Motor neuron (in vitro differentiated cells): ENCODE data around the gene C17orf58. TPM values are rescaled to one million over a fixed set of nuclear protein-coding genes. Genes with fewer than 3 reads are reported as not detected.
"Not testable (repeated sequence)": the region's sequence is repeated elsewhere in the genome, so short reads cannot be mapped to it uniquely, and the experiment has no call there.

Experiments used
- ATAC-seq, 8 experiments: fragments of 200-7000 bp; cut with Tn5 transposase; replicated peaks in 6 of 8; 2 replicates each; pipeline ENCODE4 v1.8.0; 2021; ENCODE audit warnings: mild to moderate bottlenecking in 8 of 8, moderate library complexity in 8 of 8
- H3K27ac ChIP-seq, 2 donors: fragments of 250-450 bp; sonication (Bioruptor Pico); 2 replicates each; pipeline ENCODE4 v1.9.0; 2021; ENCODE audit warnings: antibody characterized with exemption in 2 of 2, mild to moderate bottlenecking in 2 of 2, moderate library complexity in 1 of 2
- H3K4me1 ChIP-seq, 2 donors: fragments of 250-450 bp; sonication (Bioruptor Pico); replicated peaks in 1 of 2; 2 replicates each; pipeline ENCODE4 v1.6.1; 2021; ENCODE audit warnings: antibody characterized with exemption in 2 of 2, mild to moderate bottlenecking in 2 of 2, moderate library complexity in 1 of 2
- H3K4me3 ChIP-seq, 5 donors: fragments of 250-450 bp; sonication (Bioruptor Pico); 2 replicates each; pipeline ENCODE4 v1.9.0; 2021; ENCODE audit warnings: antibody characterized with exemption in 5 of 5, mild to moderate bottlenecking in 5 of 5, moderate library complexity in 4 of 5
- WGBS, 10 experiments: fragments of 450-650 bp; shearing (Covaris generic); methylation state at CpG; one replicate each; pipeline ENCODE4 v1.0.0; 2022; 5-methylcytosine and 5-hydroxymethylcytosine counted together
- in situ Hi-C, 9 experiments: fragments of 400-800 bp; cut with MboI; loops; one replicate each; pipeline ENCODE4 v1.15.0; 2021; ENCODE audit warnings: low sequenced_read_pairs in 9 of 9, low pct_unique_long_range_greater_than_20kb in 2 of 9; ENCODE audit not compliant: unreplicated experiment in 9 of 9
- total RNA-seq, 8 experiments: library from RNA; unstranded; fragments of 300-600 nt; gene quantifications; 2 replicates each; pipeline versions ENCODE4 v1.2.3 to v1.2.4, GENCODE V29; 2022

Gene C17orf58
- 10 to 100 TPM in 7 of 8 experiments, 1 to 10 TPM in 1; 6.1 to 23.6 (median 16.7) TPM for total RNA-seq

GRCh38 chr17:67996301-67997171, at the start of gene C17orf58:
C17orf58 (minus strand) TSS chr17:67996469; CDS start chr17:67996198, 271 bp downstream.
- peak within 1 kb of the TSS; percentile 29 to 73 (median 43) for H3K4me3 ChIP-seq
- peaks cover 3 to 13% of the 10 kb centered on the region in 2 donors for H3K4me1 ChIP-seq
- H3K27ac ChIP-seq, in situ Hi-C loops: not testable (repeated sequence)
- ATAC-seq = peak in 4 of 8 experiments; percentile 0 to 1 (median 0)
- 0 to 100% (median 69%) methylated on average over 1 to 7 of the region's 25 CpGs; no CpG with 5 or more reads in 3 of the 10 experiments for WGBS, 10 experiments

GRCh38 chr17:68036304-68037147, 40.3 kb upstream of the C17orf58 start:
- in situ Hi-C loops = no loop called here
- Histone ChIP-seq H3K27ac (peak overlapping the region; percentile 88 to 93), H3K4me1 (peaks cover 0 to 19% of the 10 kb centered on the region in 2 donors), H3K4me3 (peak overlapping the region; percentile 79 to 98 (median 96))
- 4 to 33% (median 9%) methylated on average over 1 to 10 of the region's 11 CpGs for WGBS, 10 experiments
- ATAC-seq = peak in 1 of 8 experiments; percentile 13

- in situ Hi-C loops = no loop called here
- ATAC-seq = peak; percentile 85 to 94 (median 92)
- Histone ChIP-seq H3K4me3 (peak within 1 kb of the TSS; percentile 79 to 98 (median 96)), H3K27ac (peak within 1 kb of the TSS; percentile 88 to 93), H3K4me1 (peaks cover 0 to 19% of the 10 kb centered on the region in 2 donors)
- 0% methylated on average over 3 to 16 of the region's 72 CpGs; no CpG with 5 or more reads in 5 of the 10 experiments for WGBS, 10 experiments
Measured at GRCh38 chr17:68035523-68036303, 39.4 kb upstream of the C17orf58 start, which contains the start of gene KPNA2. KPNA2 (plus strand) TSS chr17:68035735; CDS start chr17:68037133, 1,398 bp downstream.

- Histone ChIP-seq H3K4me1 (peaks cover 0 to 19% of the 10 kb centered on the region in 2 donors), H3K4me3 (peak overlapping the region; percentile 15 to 30 (median 25)), H3K27ac (no peak overlapping the region)
- ATAC-seq = peak; percentile 72 to 93 (median 83)
- in situ Hi-C loops = no loop called here
- WGBS, 10 experiments = 0 to 92% (median 25%) methylated on average over 1 to 7 of the region's 27 CpGs; no CpG with 5 or more reads in 1 of the 10 experiments
Measured at GRCh38 chr17:68035131-68035522, 38.9 kb upstream of the C17orf58 start.

GRCh38 chr17:68034452-68034776, 38.1 kb upstream of the C17orf58 start:
- H3K4me3 ChIP-seq = peak overlapping the region in 1 of 5 donors; percentile 9
- H3K27ac ChIP-seq = no peak overlapping the region
- H3K4me1 ChIP-seq = peaks cover 0 to 19% of the 10 kb centered on the region in 2 donors
- in situ Hi-C loops = no loop called here
- 0 to 40% (median 13%) methylated on average over 1 of the region's 1 CpG; no CpG with 5 or more reads in 1 of the 10 experiments for WGBS, 10 experiments
- ATAC-seq = peak in 1 of 8 experiments; percentile 2

- Histone ChIP-seq H3K4me3 (peak overlapping the region in 2 of 5 donors; percentile 8 to 9), H3K4me1 (peaks cover 0 to 19% of the 10 kb centered on the region in 2 donors), H3K27ac (peak overlapping the region in 1 of 2 donors; percentile 42)
- peak in 7 of 8 experiments; percentile 11 to 61 (median 40) for ATAC-seq
- in situ Hi-C loops = no loop called here
- 35 to 100% (median 51%) methylated on average over 1 to 7 of the region's 7 CpGs; no CpG with 5 or more reads in 1 of the 10 experiments for WGBS, 10 experiments
Measured at GRCh38 chr17:68033636-68034451, 37.6 kb upstream of the C17orf58 start.

- Histone ChIP-seq H3K4me3 (no peak overlapping the region), H3K4me1 (peaks cover 0 to 9% of the 10 kb centered on the region in 2 donors), H3K27ac (no peak overlapping the region)
- 33 to 100% (median 73%) methylated on average over 1 to 3 of the region's 8 CpGs; no CpG with 5 or more reads in 2 of the 10 experiments for WGBS, 10 experiments
- in situ Hi-C loops = no loop called here
- ATAC-seq = peak in 2 of 8 experiments; percentile 23
Measured at GRCh38 chr17:68029512-68030215, 33.4 kb upstream of the C17orf58 start.

GRCh38 chr17:68022547-68022946, 26.3 kb upstream of the C17orf58 start:
- WGBS, 10 experiments = 85 to 100% (median 94%) methylated on average over 2 to 15 of the region's 15 CpGs; no CpG with 5 or more reads in 2 of the 10 experiments
- ATAC-seq, H3K4me3 ChIP-seq, H3K27ac ChIP-seq, H3K4me1 ChIP-seq, in situ Hi-C loops: not testable (repeated sequence)

GRCh38 chr17:68021963-68022362, 25.7 kb upstream of the C17orf58 start:
- in situ Hi-C loops = no loop called here
- no peak for ATAC-seq
- 78 to 100% (median 95%) methylated on average over 1 to 8 of the region's 8 CpGs for WGBS, 10 experiments
- H3K27ac ChIP-seq = no peak overlapping the region
- H3K4me3 ChIP-seq = no peak overlapping the region
- no peaks in the 10 kb centered on the region for H3K4me1 ChIP-seq

GRCh38 chr17:68020791-68021190, 24.5 kb upstream of the C17orf58 start:
- in situ Hi-C loops, H3K4me1 ChIP-seq, ATAC-seq: not testable (repeated sequence)
- WGBS, 10 experiments = 44 to 98% (median 89%) methylated on average over 4 to 13 of the region's 13 CpGs
- peak overlapping the region in 1 of 2 donors; percentile 80 for H3K27ac ChIP-seq
- H3K4me3 ChIP-seq = peak overlapping the region in 4 of 5 donors; percentile 53 to 57 (median 55)

- WGBS, 10 experiments = 0 to 17% (median 5%) methylated on average over 1 to 6 of the region's 12 CpGs; no CpG with 5 or more reads in 1 of the 10 experiments
- H3K27ac ChIP-seq = peak overlapping the region; percentile 29 to 80
- H3K4me3 ChIP-seq = peak overlapping the region; percentile 46 to 57 (median 54)
- ATAC-seq = no peak
- H3K4me1 ChIP-seq = no peaks in the 10 kb centered on the region
- in situ Hi-C loops = no loop called here
Measured at GRCh38 chr17:68020409-68020756, 24.1 kb upstream of the C17orf58 start.
